ENCODE results near the gene TAOK3. TPM values are rescaled to one million over a fixed set of nuclear protein-coding genes. Genes with fewer than 3 reads are reported as not detected.

Gene TAOK3
- total and polyA plus RNA-seq, 4 donors, result 19.9 to 54.5 (median 37.7) TPM

- Histone ChIP-seq H3K9ac (ENCODE audit: insufficient read depth in 1 of 2, low read length in 2 of 2) (no peak overlapping the region), H3K4me1 (ENCODE audit: control insufficient read depth in 5 of 5, insufficient read depth in 5 of 5, low read length in 5 of 5) (peaks cover 0 to 27% (median under 1%) of the 10 kb centered on the region in 5 donors), H3K4me3 (no peak overlapping the region), H3K9me3 (ENCODE audit: control insufficient read depth in 4 of 4, insufficient read depth in 3 of 4, low read length in 3 of 4) (no peaks in the 10 kb centered on the region), H3K36me3 (ENCODE audit: control insufficient read depth in 4 of 4, insufficient read depth in 4 of 4, low read length in 4 of 4) (no peaks in the 10 kb centered on the region), H3K27ac (ENCODE audit: low read depth in 1 of 2, low read length in 1 of 2) (no peak overlapping the region), H3K27me3 (ENCODE audit: control insufficient read depth in 3 of 3, insufficient read depth in 3 of 3, low read length in 2 of 3) (no peaks in the 10 kb centered on the region)
- 64 to 77% methylated on average over 2 of the region's 2 CpGs for WGBS, 2 donors
- TF ChIP-seq, protein P1, sequence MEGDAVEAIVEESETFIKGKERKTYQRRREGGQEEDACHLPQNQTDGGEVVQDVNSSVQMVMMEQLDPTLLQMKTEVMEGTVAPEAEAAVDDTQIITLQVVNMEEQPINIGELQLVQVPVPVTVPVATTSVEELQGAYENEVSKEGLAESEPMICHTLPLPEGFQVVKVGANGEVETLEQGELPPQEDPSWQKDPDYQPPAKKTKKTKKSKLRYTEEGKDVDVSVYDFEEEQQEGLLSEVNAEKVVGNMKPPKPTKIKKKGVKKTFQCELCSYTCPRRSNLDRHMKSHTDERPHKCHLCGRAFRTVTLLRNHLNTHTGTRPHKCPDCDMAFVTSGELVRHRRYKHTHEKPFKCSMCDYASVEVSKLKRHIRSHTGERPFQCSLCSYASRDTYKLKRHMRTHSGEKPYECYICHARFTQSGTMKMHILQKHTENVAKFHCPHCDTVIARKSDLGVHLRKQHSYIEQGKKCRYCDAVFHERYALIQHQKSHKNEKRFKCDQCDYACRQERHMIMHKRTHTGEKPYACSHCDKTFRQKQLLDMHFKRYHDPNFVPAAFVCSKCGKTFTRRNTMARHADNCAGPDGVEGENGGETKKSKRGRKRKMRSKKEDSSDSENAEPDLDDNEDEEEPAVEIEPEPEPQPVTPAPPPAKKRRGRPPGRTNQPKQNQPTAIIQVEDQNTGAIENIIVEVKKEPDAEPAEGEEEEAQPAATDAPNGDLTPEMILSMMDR (IDR thresholded peaks at IDR 0.05; ENCODE audit: control extremely low read depth, extremely low read depth), result no peak
- ATAC-seq (ENCODE audit: insufficient read depth, low FRiP score) (no peak), DNase-seq (no peak)
Measured at GRCh38 chr12:118336123-118336522, 36.6 kb downstream of the TAOK3 start.

GRCh38 chr12:118334939-118335567, 37.7 kb downstream of the TAOK3 start:
- TF ChIP-seq, protein P1 (IDR thresholded peaks at IDR 0.05; ENCODE audit: control extremely low read depth, extremely low read depth), result no peak
- no peak for ATAC-seq (ENCODE audit: insufficient read depth, low FRiP score)
- Histone ChIP-seq H3K4me1 (ENCODE audit: control insufficient read depth in 5 of 5, insufficient read depth in 5 of 5, low read length in 5 of 5) (peaks cover 0 to 38% (median 2%) of the 10 kb centered on the region in 5 donors), H3K9ac (ENCODE audit: insufficient read depth in 1 of 2, low read length in 2 of 2) (no peak overlapping the region), H3K36me3 (ENCODE audit: control insufficient read depth in 4 of 4, insufficient read depth in 4 of 4, low read length in 4 of 4) (no peaks in the 10 kb centered on the region), H3K27ac (ENCODE audit: low read depth in 1 of 2, low read length in 1 of 2) (no peak overlapping the region), H3K27me3 (ENCODE audit: control insufficient read depth in 3 of 3, insufficient read depth in 3 of 3, low read length in 2 of 3) (no peaks in the 10 kb centered on the region), H3K4me3 (no peak overlapping the region), H3K9me3 (ENCODE audit: control insufficient read depth in 4 of 4, insufficient read depth in 3 of 4, low read length in 3 of 4) (no peaks in the 10 kb centered on the region)
- WGBS, 2 donors, result 48 to 62% methylated on average over 4 of the region's 4 CpGs
- DNase-seq, result no peak

- Histone ChIP-seq H3K4me1 (ENCODE audit: control insufficient read depth in 5 of 5, insufficient read depth in 5 of 5, low read length in 5 of 5) (peaks cover 0 to 46% (median 2%) of the 10 kb centered on the region in 5 donors), H3K27me3 (ENCODE audit: control insufficient read depth in 3 of 3, insufficient read depth in 3 of 3, low read length in 2 of 3) (no peaks in the 10 kb centered on the region), H3K9ac (ENCODE audit: insufficient read depth in 1 of 2, low read length in 2 of 2) (no peak overlapping the region), H3K9me3 (ENCODE audit: control insufficient read depth in 4 of 4, insufficient read depth in 3 of 4, low read length in 3 of 4) (no peaks in the 10 kb centered on the region), H3K36me3 (ENCODE audit: control insufficient read depth in 4 of 4, insufficient read depth in 4 of 4, low read length in 4 of 4) (no peaks in the 10 kb centered on the region), H3K4me3 (no peak overlapping the region), H3K27ac (ENCODE audit: low read depth in 1 of 2, low read length in 1 of 2) (no peak overlapping the region)
- ATAC-seq (ENCODE audit: insufficient read depth, low FRiP score) (no peak), DNase-seq (no peak)
- 95 to 97% methylated on average over 3 of the region's 3 CpGs for WGBS, 2 donors
- TF ChIP-seq, protein P1 (IDR thresholded peaks at IDR 0.05; ENCODE audit: control extremely low read depth, extremely low read depth), result no peak
Measured at GRCh38 chr12:118334241-118334640, 38.5 kb downstream of the TAOK3 start.

DNA sequence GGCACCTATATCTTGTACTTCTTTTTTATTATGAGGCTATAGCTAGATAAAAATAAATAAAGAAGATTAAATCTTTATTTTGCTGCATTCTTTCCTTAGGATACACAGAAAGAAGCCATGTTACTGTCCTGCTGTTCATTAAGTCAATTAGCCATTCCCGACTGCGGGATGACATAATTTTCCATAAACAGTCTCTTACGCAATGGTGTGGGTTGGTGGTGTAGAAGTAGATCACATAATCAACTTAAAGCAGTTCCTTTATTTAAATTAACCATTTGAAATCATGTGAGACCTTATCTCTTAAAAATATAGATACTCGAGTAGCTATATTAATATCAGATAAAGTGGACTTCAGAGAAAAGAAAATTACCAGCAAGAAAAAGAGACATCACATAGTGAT, 40.2 kb downstream of the TAOK3 start:
- DNase-seq (peak; percentile 40 to 81 (median 81)), ATAC-seq (ENCODE audit: insufficient read depth, low FRiP score) (no peak)
- no peak overlapping the region for H3K4me3 ChIP-seq
- no peaks in the 10 kb centered on the region for H3K27me3 ChIP-seq (ENCODE audit: control insufficient read depth in 3 of 3, insufficient read depth in 3 of 3, low read length in 2 of 3)
- H3K9me3 ChIP-seq (ENCODE audit: control insufficient read depth in 4 of 4, insufficient read depth in 3 of 4, low read length in 3 of 4), result no peaks in the 10 kb centered on the region
- TF ChIP-seq, protein P1 (IDR thresholded peaks at IDR 0.05; ENCODE audit: control extremely low read depth, extremely low read depth), result no peak
- H3K36me3 ChIP-seq (ENCODE audit: control insufficient read depth in 4 of 4, insufficient read depth in 4 of 4, low read length in 4 of 4), result no peaks in the 10 kb centered on the region
- no peak overlapping the region for H3K27ac ChIP-seq (ENCODE audit: low read depth in 1 of 2, low read length in 1 of 2)
- 36 to 52% methylated on average over 4 of the region's 4 CpGs for WGBS, 2 donors
- no peak overlapping the region for H3K9ac ChIP-seq (ENCODE audit: insufficient read depth in 1 of 2, low read length in 2 of 2)
- peaks cover 0 to 49% (median 12%) of the 10 kb centered on the region in 5 donors for H3K4me1 ChIP-seq (ENCODE audit: control insufficient read depth in 5 of 5, insufficient read depth in 5 of 5, low read length in 5 of 5)

Data from lung (tissue), 12 donors.